ENCODE measurements around the gene CAPRIN2. TPM values are rescaled to one million over a fixed set of nuclear protein-coding genes. Genes with fewer than 3 reads are reported as not detected.

CAPRIN2 gene
- total RNA-seq, 1 donor, result 32.9 TPM

- no peaks in the 10 kb centered on the region for H3K36me3 ChIP-seq (ENCODE audit: insufficient read depth, low read length)
- H3K9me3 ChIP-seq (ENCODE audit: low read depth, low read length), result no peaks in the 10 kb centered on the region
- no peaks in the 10 kb centered on the region for H4K20me1 ChIP-seq (ENCODE audit: insufficient read depth, low read length)
- H3K79me2 ChIP-seq (ENCODE audit: insufficient read depth, low read length), result no peaks in the 10 kb centered on the region
- no peak overlapping the region for H3K4me3 ChIP-seq (ENCODE audit: insufficient read depth, low read length)
- TF ChIP-seq CTCF (IDR thresholded peaks at IDR 0.05; ENCODE audit: extremely low read depth, low read depth, low read length), result no peak
- no peak overlapping the region for H2AFZ ChIP-seq (ENCODE audit: low read length)
- H3K27ac ChIP-seq (ENCODE audit: low read depth, low read length), result no peak overlapping the region
- no peaks in the 10 kb centered on the region for H3K4me1 ChIP-seq (ENCODE audit: insufficient read depth, low read length)
- H3K4me2 ChIP-seq (ENCODE audit: insufficient read depth, low read length), result no peak overlapping the region
- DNase-seq (ENCODE audit: insufficient read length, low spot score, missing footprints), result no peak
- H3K27me3 ChIP-seq (ENCODE audit: insufficient read depth, low read length), result no peaks in the 10 kb centered on the region
Measured at GRCh38 chr12:30763053-30763452, 8.3 kb upstream of the CAPRIN2 start.

DNA sequence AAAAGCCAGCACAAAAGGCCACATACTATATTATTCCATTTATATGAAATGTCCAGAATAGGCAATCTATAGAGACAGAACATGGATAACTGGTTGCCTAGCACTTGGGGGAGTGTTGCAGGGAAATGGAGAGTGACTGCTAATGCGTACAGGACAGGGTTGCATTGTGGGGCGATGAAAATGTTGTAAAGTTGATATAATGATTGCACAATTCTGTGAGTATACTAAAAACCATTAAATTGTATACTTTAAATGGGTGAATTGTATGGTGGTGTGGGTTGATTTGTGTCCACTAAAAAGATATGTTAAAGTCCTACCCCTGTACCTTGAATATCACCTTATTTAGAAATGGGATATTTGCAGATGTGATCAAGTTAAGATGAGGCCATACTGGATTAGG is 7.0 kb upstream of the CAPRIN2 start:
- Histone ChIP-seq H3K27ac (ENCODE audit: low read depth, low read length) (no peak overlapping the region), H2AFZ (ENCODE audit: low read length) (no peak overlapping the region), H3K4me3 (ENCODE audit: insufficient read depth, low read length) (no peak overlapping the region), H3K27me3 (ENCODE audit: insufficient read depth, low read length) (no peaks in the 10 kb centered on the region), H3K36me3 (ENCODE audit: insufficient read depth, low read length) (no peaks in the 10 kb centered on the region), H3K79me2 (ENCODE audit: insufficient read depth, low read length) (no peaks in the 10 kb centered on the region), H3K4me1 (ENCODE audit: insufficient read depth, low read length) (no peaks in the 10 kb centered on the region), H3K9me3 (ENCODE audit: low read depth, low read length) (no peaks in the 10 kb centered on the region), H3K4me2 (ENCODE audit: insufficient read depth, low read length) (no peak overlapping the region), H4K20me1 (ENCODE audit: insufficient read depth, low read length) (no peaks in the 10 kb centered on the region)
- TF ChIP-seq CTCF (IDR thresholded peaks at IDR 0.05; ENCODE audit: extremely low read depth, low read depth, low read length), result no peak
- no peak for DNase-seq (ENCODE audit: insufficient read length, low spot score, missing footprints)

DNA sequence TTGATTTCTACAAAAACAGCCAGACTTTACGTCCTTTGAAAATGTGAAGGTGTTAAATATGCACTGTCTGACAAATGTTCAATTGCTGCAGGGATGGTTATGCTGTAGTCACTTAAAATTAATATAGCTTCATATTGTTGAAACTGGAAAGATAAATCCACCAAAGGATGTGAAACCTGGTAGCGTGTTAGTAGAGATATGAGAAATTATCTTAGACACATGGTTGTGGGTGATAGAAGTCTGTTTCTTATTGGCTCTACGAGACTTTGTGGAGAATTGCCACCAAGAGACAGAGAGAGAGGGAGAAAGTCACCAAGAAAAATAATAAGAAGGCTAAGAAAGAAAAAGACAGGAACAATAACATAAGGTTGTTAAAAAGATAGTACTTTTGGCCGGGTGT is 2.6 kb upstream of the CAPRIN2 start:
- H3K36me3 ChIP-seq (ENCODE audit: insufficient read depth, low read length), result no peaks in the 10 kb centered on the region
- TF ChIP-seq CTCF (IDR thresholded peaks at IDR 0.05; ENCODE audit: extremely low read depth, low read depth, low read length), result no peak
- no peaks in the 10 kb centered on the region for H3K9me3 ChIP-seq (ENCODE audit: low read depth, low read length)
- H4K20me1 ChIP-seq (ENCODE audit: insufficient read depth, low read length), result peaks cover 10% of the 10 kb centered on the region
- no peak overlapping the region for H3K4me3 ChIP-seq (ENCODE audit: insufficient read depth, low read length)
- no peak overlapping the region for H3K4me2 ChIP-seq (ENCODE audit: insufficient read depth, low read length)
- H3K4me1 ChIP-seq (ENCODE audit: insufficient read depth, low read length), result peaks cover 20% of the 10 kb centered on the region
- DNase-seq (ENCODE audit: insufficient read length, low spot score, missing footprints), result no peak
- H3K79me2 ChIP-seq (ENCODE audit: insufficient read depth, low read length), result peaks cover 20% of the 10 kb centered on the region
- no peak overlapping the region for H3K27ac ChIP-seq (ENCODE audit: low read depth, low read length)
- H2AFZ ChIP-seq (ENCODE audit: low read length), result no peak overlapping the region
- H3K27me3 ChIP-seq (ENCODE audit: insufficient read depth, low read length), result no peaks in the 10 kb centered on the region

- Histone ChIP-seq H4K20me1 (ENCODE audit: insufficient read depth, low read length) (peaks cover 14% of the 10 kb centered on the region), H3K4me1 (ENCODE audit: insufficient read depth, low read length) (peaks cover 23% of the 10 kb centered on the region), H3K4me3 (ENCODE audit: insufficient read depth, low read length) (no peak overlapping the region), H3K36me3 (ENCODE audit: insufficient read depth, low read length) (no peaks in the 10 kb centered on the region), H2AFZ (ENCODE audit: low read length) (no peak overlapping the region), H3K4me2 (ENCODE audit: insufficient read depth, low read length) (no peak overlapping the region), H3K79me2 (ENCODE audit: insufficient read depth, low read length) (peaks cover 32% of the 10 kb centered on the region), H3K27me3 (ENCODE audit: insufficient read depth, low read length) (no peaks in the 10 kb centered on the region), H3K27ac (ENCODE audit: low read depth, low read length) (no peak overlapping the region), H3K9me3 (ENCODE audit: low read depth, low read length) (no peaks in the 10 kb centered on the region)
- no peak for TF ChIP-seq CTCF (IDR thresholded peaks at IDR 0.05; ENCODE audit: extremely low read depth, low read depth, low read length)
- DNase-seq (ENCODE audit: insufficient read length, low spot score, missing footprints), result no peak
Measured at GRCh38 chr12:30756074-30756473, 1.3 kb upstream of the CAPRIN2 start.

Data from osteoblast (primary cell).